ENCODE results near the gene ZNF266.

ZNF266 gene

DNA sequence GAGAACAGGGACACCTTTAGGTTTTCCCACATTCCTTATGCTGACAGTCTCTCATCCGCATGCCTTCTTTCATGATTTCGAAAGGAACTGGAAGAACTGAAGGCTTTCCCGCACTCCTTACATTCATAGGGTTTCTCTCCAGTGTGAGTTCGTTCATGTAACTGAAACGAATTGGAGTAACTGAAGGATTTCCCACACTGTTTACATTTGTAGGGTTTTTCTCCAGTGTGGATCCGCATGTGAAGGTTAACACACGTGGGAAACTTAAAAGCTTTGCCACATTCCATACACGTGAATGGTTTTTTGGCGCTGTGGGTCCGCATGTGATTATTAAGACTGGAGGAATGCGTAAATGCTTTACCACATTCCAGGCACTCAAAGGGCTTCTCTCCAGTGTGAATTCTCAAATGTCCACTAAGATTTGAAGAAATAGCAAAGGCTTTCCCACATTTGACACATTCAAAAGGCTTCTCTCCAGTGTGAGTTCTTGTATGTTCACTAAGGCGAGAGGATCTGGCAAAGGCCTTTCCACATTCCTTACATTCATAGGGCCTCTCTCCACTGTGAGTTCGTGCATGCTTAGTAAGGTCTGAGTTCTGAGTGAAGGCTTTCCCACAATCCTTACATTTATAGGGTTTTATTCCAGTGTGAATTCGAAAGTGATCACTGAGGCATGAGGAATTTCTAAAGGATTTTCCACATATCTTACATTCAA is 22.0 kb downstream of the ZNF266 start:
- Histone ChIP-seq H3K9me3 (ENCODE audit: control insufficient read depth, insufficient read depth, low read length) (peaks cover 49% of the 10 kb centered on the region), H3K9ac (ENCODE audit: low read depth, low read length) (no peak overlapping the region), H3K36me3 (ENCODE audit: control insufficient read depth, insufficient read depth, low read length) (peaks cover 42% of the 10 kb centered on the region), H3K4me3 (ENCODE audit: low read depth, low read length) (no peak overlapping the region), H3K27me3 (ENCODE audit: control insufficient read depth, insufficient read depth, low read length) (no peaks in the 10 kb centered on the region), H3K4me1 (ENCODE audit: control insufficient read depth, insufficient read depth, low read length) (no peaks in the 10 kb centered on the region)

GRCh38 chr19:9407827-9408226 is 27.5 kb downstream of the ZNF266 start:
- Histone ChIP-seq H3K4me3 (ENCODE audit: low read depth, low read length) (no peak overlapping the region), H3K9me3 (ENCODE audit: control insufficient read depth, insufficient read depth, low read length) (peaks cover 21% of the 10 kb centered on the region)

GRCh38 chr19:9406798-9407352 is 28.5 kb downstream of the ZNF266 start:
- Histone ChIP-seq H3K36me3 (ENCODE audit: control insufficient read depth, insufficient read depth, low read length) (no peaks in the 10 kb centered on the region), H3K9ac (ENCODE audit: low read depth, low read length) (no peak overlapping the region), H3K4me1 (ENCODE audit: control insufficient read depth, insufficient read depth, low read length) (no peaks in the 10 kb centered on the region), H3K9me3 (ENCODE audit: control insufficient read depth, insufficient read depth, low read length) (peaks cover 13% of the 10 kb centered on the region), H3K4me3 (ENCODE audit: low read depth, low read length) (peak overlapping the region; percentile 22), H3K27me3 (ENCODE audit: control insufficient read depth, insufficient read depth, low read length) (no peaks in the 10 kb centered on the region)

More at GRCh38 chr19:9407827-9408226, 27.5 kb downstream of the ZNF266 start:
- no peak overlapping the region for H3K9ac ChIP-seq (ENCODE audit: low read depth, low read length)
- no peaks in the 10 kb centered on the region for H3K4me1 ChIP-seq (ENCODE audit: control insufficient read depth, insufficient read depth, low read length)
- peaks cover 4% of the 10 kb centered on the region for H3K36me3 ChIP-seq (ENCODE audit: control insufficient read depth, insufficient read depth, low read length)
- H3K27me3 ChIP-seq (ENCODE audit: control insufficient read depth, insufficient read depth, low read length): no peaks in the 10 kb centered on the region

DNA sequence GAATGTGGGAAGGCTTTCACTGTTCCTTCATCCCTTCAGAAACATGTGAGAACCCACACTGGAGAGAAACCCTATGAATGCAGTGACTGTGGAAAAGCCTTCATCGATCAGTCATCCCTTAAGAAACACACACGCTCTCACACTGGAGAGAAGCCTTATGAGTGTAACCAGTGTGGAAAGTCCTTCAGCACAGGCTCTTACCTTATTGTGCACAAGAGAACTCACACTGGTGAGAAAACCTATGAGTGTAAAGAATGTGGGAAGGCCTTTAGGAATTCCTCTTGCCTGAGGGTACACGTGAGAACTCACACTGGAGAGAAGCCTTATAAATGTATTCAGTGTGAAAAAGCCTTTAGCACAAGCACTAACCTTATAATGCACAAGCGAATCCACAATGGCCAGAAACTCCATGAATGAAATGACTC is 54.0 kb downstream of the ZNF266 start:
- Histone ChIP-seq H3K4me3 (ENCODE audit: low read depth, low read length) (no peak overlapping the region), H3K9ac (ENCODE audit: low read depth, low read length) (no peak overlapping the region), H3K4me1 (ENCODE audit: control insufficient read depth, insufficient read depth, low read length) (no peaks in the 10 kb centered on the region), H3K36me3 (ENCODE audit: control insufficient read depth, insufficient read depth, low read length) (peaks cover 8% of the 10 kb centered on the region), H3K9me3 (ENCODE audit: control insufficient read depth, insufficient read depth, low read length) (peaks cover 57% of the 10 kb centered on the region), H3K27me3 (ENCODE audit: control insufficient read depth, insufficient read depth, low read length) (no peaks in the 10 kb centered on the region)

GRCh38 chr19:9370738-9371619 is 64.4 kb downstream of the ZNF266 start:
- no peaks in the 10 kb centered on the region for H3K27me3 ChIP-seq (ENCODE audit: control insufficient read depth, insufficient read depth, low read length)
- no peaks in the 10 kb centered on the region for H3K36me3 ChIP-seq (ENCODE audit: control insufficient read depth, insufficient read depth, low read length)
- peaks cover 4% of the 10 kb centered on the region for H3K9me3 ChIP-seq (ENCODE audit: control insufficient read depth, insufficient read depth, low read length)
- H3K9ac ChIP-seq (ENCODE audit: low read depth, low read length): no peak overlapping the region
- H3K4me3 ChIP-seq (ENCODE audit: low read depth, low read length): no peak overlapping the region
- no peaks in the 10 kb centered on the region for H3K4me1 ChIP-seq (ENCODE audit: control insufficient read depth, insufficient read depth, low read length)

DNA sequence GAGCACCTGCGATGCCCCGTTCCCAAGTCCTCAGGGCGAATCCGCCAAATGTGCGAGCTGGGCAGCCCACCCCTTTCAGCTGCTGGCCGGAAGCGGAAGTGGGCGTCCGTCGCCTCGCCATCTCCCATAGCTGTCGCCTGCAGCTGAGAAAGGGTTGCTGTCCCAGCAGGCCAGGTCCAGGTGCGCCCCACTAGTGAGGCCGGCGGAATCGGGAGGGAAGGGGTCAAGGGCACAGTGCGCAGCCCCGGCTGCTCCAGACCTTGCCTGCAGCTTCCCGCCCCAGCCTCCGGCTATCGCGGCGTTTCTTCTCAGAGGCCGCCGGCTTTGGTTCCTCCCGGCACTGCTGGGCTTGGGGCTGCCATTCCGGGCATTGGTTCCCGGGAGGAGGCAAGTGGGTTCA is 72.5 kb downstream of the ZNF266 start, which contains the start of gene ZNF177:
TSS of gene ZNF177 (plus strand) at position 109 of the 400 bp plus-strand sequence. CDS start 15,299 bp downstream, outside the sequence.
- Histone ChIP-seq H3K27me3 (ENCODE audit: control insufficient read depth, insufficient read depth, low read length) (no peaks in the 10 kb centered on the region), H3K36me3 (ENCODE audit: control insufficient read depth, insufficient read depth, low read length) (no peaks in the 10 kb centered on the region), H3K9me3 (ENCODE audit: control insufficient read depth, insufficient read depth, low read length) (peaks cover 5% of the 10 kb centered on the region), H3K4me1 (ENCODE audit: control insufficient read depth, insufficient read depth, low read length) (no peaks in the 10 kb centered on the region), H3K4me3 (ENCODE audit: low read depth, low read length) (no peak within 1 kb of the TSS), H3K9ac (ENCODE audit: low read depth, low read length) (no peak within 1 kb of the TSS)

All from iPS-15b (cell line).